HCT116 (cell line): ENCODE data around the gene ATP8A2.

ENCODE experiments used
- CEBPB ChIP-seq: IDR thresholded peaks from 2 replicates; pipeline ENCODE4 v1.6.1; 2012; ENCODE audit warnings: low read depth
- CTCF ChIP-seq, 3 experiments: fragments of 200-600 bp in 1 of 3; sonication (generic) in 1 of 3; IDR thresholded peaks in 2 of 3; conservative IDR thresholded peaks in 1 of 3; 2 replicates each; pipeline ENCODE4 v1.5.1; 2012 to 2017; ENCODE audit warnings: low read depth in 2 of 3, low read length in 2 of 3, antibody characterized with exemption in 1 of 3, borderline replicate concordance in 1 of 3, control low read depth in 1 of 3, mild to moderate bottlenecking in 1 of 3, mixed read lengths in 1 of 3, mixed run types in 1 of 3, moderate library complexity in 1 of 3; ENCODE audit not compliant: insufficient read depth in 1 of 3
- EZH2 ChIP-seq: fragments of 200-600 bp; sonication (generic); IDR thresholded peaks from 2 replicates; pipeline ENCODE4 v1.6.1; 2017; ENCODE audit warnings: antibody characterized with exemption, mixed run types
- EZH2phosphoT487 ChIP-seq: fragments of 200-600 bp; IDR thresholded peaks from 2 replicates; pipeline ENCODE4 v1.6.1; 2018; ENCODE audit warnings: antibody characterized with exemption, borderline replicate concordance
- MAX ChIP-seq: IDR thresholded peaks from 2 replicates; pipeline ENCODE4 v1.6.1; 2012
- POLR2A ChIP-seq: IDR thresholded peaks from 2 replicates; pipeline ENCODE4 v1.7.0; 2011; ENCODE audit warnings: borderline replicate concordance; ENCODE audit not compliant: insufficient read depth, insufficient read length; ENCODE audit errors: extremely low read depth
- POLR2AphosphoS5 ChIP-seq: IDR thresholded peaks from 2 replicates; pipeline ENCODE4 v1.6.1; 2011; ENCODE audit warnings: mild to moderate bottlenecking, low read depth, low read length, moderate library complexity
- SIN3A ChIP-seq: IDR thresholded peaks from 2 replicates; pipeline ENCODE4 v1.6.1; 2012; ENCODE audit warnings: low read depth
- SP1 ChIP-seq: IDR thresholded peaks from 2 replicates; pipeline ENCODE4 v1.6.1; 2012; ENCODE audit warnings: low read depth
- ZBTB33 ChIP-seq: IDR thresholded peaks from 2 replicates; pipeline ENCODE4 v1.6.1; 2011; ENCODE audit warnings: mild to moderate bottlenecking, low read length, moderate library complexity; ENCODE audit not compliant: insufficient replicate concordance; ENCODE audit errors: extremely low read depth

GRCh38 chr13:25827831-25828465, 456.2 kb downstream of the ATP8A2 start:
- no peak for TF ChIP-seq CTCF (IDR thresholded peaks at IDR 0.05 in 2 of 3, conservative IDR thresholded peaks at IDR 0.05 in 1 of 3; ENCODE audit: borderline replicate concordance in 1 of 3, insufficient read depth in 1 of 3, low read depth in 2 of 3, low read length in 2 of 3)
- TF ChIP-seq EZH2phosphoT487: no peak
- no peak for TF ChIP-seq EZH2
- no peak for TF ChIP-seq ZBTB33
- no peak for TF ChIP-seq SP1
- no peak for TF ChIP-seq MAX
- TF ChIP-seq POLR2A: no peak
- no peak for TF ChIP-seq SIN3A
- TF ChIP-seq CEBPB: no peak
- TF ChIP-seq POLR2AphosphoS5: no peak
